Middle frontal gyrus (tissue), 1 donor: Measurements from ENCODE around the gene ARHGAP36.

Experiments
- DNase-seq: peaks from one replicate; pipeline ENCODE4 v3.0.0-alpha.2; 2015; ENCODE audit warnings: low spot score; ENCODE audit errors: extremely low spot score

ARHGAP36 gene, protein sequence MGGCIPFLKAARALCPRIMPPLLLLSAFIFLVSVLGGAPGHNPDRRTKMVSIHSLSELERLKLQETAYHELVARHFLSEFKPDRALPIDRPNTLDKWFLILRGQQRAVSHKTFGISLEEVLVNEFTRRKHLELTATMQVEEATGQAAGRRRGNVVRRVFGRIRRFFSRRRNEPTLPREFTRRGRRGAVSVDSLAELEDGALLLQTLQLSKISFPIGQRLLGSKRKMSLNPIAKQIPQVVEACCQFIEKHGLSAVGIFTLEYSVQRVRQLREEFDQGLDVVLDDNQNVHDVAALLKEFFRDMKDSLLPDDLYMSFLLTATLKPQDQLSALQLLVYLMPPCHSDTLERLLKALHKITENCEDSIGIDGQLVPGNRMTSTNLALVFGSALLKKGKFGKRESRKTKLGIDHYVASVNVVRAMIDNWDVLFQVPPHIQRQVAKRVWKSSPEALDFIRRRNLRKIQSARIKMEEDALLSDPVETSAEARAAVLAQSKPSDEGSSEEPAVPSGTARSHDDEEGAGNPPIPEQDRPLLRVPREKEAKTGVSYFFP

DNA sequence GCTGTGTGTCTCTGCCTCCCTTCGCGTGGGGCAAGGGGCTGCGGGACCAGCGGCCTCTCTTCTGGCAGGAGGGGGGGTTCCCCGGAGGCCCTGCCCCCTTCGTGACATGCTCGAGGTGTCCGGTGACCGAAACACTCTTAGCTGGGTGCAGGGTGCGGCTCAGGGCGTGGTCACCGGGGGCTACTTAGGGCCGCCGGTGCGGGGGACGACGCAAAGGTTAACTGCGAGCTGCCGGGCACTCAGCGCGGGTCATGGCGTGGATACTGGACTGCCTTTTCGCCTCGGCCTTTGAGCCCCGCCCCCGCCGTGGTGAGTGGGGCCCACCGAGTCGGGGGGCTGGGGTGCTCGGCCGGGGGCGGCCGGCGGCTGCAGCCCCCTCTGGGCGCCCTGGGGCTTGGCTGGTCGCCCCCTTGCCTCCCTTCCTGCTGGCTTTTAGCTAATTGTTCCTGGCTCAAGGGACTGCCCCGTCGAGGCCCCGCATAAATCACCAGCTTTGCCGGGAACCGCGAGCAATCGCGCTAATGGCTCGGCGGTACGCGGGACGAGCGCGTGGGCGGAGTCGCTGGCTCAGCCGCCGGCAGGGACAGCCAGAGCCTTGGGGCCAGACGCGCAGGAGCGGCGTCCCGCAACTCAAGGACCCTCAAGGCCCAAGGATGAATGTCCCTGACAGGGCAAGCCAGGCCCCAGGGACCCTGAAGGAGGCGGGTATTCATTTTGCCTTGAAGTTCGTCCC, at the start of gene ARHGAP36:
Gene ARHGAP36, plus strand, starts transcription at position 211 of the 733 bp plus-strand sequence. CDS start 23,320 bp downstream, outside the sequence.
- no peak for DNase-seq

DNA sequence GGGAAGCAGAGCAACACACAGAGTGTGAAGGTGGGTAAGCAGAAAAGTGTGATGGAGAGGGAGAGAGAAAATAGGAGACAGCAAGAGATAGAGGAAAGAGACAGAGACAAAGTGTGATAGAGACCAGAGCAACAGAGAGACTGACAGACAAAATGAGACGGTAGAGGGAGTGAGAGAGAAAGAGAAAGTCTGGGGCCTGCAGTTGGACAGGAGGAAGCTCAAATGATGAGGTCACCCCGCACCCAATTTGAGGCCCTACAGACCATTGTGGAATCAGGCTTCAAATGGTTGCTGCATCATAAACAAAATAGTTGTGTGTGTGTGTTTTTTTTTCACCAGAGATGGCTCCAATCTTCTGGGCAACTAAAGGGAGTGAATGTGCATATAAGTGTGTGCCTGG, 48.0 kb upstream of the ARHGAP36 start:
- no peak for DNase-seq

DNA sequence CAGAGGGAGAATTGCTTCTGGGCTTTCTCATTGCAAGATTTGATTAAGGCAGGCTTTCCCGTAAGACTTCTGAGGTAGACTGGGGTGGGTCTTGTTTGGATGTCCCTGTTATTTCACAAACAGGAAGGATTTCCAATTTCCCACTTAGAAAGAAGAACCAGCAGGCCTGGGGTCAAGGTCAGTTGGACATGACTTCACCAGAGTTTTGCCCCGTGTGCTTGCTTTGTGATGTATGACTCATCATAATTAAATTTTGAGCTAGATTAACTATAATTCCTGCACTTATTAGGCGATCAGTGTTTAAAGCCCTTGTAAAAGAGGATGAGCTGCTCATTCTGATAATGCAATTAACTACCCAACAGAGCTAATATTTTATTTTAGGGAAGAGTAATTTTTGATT, 32.8 kb upstream of the ARHGAP36 start:
- DNase-seq, result no peak

DNA sequence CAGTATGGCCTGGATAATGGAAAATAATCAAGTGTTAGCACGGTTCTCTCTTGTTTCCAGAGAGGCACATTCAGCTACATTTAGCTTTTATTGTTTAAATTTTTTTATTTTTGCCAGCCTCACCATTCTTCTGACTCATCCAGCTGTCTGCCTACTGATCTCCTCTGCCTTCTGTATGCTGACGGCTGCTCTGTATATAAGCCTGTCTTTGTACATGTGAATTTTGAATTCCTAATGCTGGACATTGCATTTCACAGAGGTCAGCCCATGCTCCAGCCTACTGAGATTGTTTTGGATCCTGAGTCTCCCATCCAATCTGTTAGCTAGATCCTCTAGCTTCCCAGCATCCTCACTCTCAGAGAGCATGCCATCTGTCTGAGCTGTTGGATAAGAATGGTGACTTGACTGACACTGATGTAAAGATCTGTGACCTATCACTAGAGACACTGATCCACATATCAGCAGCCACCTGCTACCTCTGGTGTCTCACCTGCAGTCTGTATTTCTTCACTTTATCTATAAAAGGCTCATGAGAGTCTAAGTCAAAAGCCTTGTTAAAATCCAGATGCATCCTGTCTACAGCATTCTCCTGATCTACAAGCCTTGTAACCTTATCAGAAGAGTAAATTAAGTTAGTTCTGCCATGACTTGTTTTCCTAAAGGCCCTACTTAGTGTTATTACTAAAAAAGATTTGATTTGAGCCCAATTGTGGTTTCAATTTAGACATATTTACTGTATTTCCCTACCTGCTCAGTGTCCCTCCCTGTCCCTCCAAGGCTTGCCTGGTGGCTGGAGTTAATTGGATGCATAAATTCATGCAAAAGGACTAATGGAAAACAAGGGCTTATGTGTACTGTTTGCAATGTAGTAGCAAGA, 25.6 kb upstream of the ARHGAP36 start:
- no peak for DNase-seq

DNA sequence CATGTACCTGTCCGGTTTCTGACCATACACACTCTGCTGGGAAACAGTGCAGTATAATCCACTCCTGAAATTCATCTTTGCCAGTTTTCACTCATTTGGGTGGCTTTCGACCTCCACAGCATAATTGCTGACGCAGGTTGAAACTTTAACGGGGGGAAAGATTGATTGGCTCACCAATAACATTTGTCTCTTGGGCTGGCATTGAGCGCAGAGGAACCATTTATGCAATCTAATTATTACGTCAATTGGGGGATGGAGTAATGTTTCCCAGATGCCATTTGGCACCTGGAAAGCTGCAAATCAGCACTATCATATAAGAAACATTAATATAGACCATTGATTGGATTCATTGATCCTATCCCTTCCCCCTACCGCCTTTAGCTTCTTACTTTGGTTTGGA, 24.1 kb upstream of the ARHGAP36 start:
- no peak for DNase-seq

DNA sequence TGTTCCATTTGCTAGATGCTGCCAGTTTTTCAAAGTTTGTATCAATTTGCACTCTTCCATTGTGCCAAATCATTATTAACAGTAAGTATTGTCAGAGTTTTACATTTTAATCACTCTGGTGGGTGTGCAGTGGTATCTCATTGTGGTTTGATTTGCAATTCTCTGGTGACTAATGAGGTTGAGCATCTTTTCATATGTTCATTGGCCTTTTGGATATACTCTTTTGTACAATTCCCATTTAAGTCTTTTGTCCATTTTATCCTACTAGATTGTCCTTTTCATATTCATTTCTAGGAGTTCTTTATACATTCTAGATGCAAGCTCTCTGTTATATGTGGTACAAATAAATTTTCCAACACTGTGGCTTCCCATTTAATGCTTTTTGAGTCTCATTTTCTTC, 17.4 kb upstream of the ARHGAP36 start:
- no peak for DNase-seq

DNA sequence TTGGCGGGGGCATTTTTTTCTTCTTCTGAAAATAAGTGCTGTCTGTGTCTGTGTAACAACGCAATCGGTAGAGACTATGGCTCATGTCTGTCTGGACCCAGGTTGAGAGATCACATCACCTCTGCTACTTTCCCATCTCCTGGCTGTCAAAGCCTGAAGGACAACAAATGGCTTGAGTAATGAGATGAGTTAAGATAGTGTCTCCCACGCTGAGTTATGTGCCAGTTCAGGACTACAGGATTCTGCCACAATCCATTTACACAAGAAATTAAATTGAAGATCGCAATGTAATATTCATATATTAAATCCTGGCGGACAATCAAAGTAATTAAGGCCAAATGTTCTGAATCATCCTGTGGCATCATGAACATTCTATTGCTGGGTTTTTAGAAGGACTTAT, 16.5 kb upstream of the ARHGAP36 start:
- DNase-seq, result no peak

DNA sequence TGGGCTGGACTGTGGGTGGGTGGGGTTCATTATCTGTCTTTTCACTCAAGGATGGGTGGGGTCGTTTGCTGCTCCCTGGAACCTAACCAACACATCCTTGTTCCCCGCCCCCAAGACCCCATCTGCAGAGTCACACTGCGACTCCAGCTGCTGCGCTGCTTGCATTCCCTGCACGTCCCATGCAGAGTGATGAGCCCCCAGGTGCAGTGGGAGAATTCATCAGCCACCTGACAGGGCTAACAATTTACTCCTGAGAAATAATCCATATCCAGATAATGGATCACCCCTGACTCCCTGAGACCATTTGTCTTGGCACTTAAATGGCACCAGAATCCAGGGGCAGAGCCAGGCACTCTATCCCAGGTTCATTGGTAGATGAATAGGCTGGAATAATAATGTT, 12.4 kb upstream of the ARHGAP36 start:
- no peak for DNase-seq

DNA sequence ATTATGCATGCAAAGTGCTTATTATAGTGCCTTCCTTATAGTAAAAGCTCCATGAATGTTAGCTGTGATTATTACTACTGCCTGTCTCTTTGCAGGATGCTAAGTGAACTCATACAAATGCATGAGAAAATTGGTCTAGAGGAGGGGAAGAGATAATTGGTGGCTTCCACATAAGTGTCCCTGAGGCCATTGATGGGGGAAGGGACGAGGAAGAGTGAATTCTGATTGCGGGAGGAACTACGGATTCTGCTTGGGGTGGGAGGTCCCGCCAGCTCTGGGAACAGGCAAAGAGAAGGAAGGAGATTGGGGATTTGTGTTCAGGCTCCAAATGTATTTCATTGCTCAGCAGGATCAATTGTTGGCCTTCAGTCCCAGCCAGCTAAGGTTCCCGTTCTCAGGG, 11.6 kb upstream of the ARHGAP36 start:
- no peak for DNase-seq

DNA sequence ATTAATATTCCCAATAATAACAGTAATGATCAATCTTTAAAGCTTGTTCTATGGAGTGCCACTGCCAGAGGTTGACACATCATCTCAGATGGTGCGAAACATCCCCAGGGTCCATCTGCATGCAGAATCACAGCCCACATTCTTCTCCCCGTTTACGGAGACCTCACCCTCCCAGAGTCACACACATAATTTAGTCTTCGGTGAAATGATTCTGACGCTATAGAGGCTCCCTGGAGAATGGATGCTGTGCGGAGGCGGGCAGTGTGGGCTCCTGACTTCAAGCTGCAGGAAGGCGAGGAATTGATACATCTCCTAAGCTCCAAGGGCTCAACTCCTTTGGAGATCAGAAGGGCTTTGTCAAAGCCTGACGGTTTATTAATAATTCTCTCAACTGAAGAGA, 11.0 kb upstream of the ARHGAP36 start:
- no peak for DNase-seq

DNA sequence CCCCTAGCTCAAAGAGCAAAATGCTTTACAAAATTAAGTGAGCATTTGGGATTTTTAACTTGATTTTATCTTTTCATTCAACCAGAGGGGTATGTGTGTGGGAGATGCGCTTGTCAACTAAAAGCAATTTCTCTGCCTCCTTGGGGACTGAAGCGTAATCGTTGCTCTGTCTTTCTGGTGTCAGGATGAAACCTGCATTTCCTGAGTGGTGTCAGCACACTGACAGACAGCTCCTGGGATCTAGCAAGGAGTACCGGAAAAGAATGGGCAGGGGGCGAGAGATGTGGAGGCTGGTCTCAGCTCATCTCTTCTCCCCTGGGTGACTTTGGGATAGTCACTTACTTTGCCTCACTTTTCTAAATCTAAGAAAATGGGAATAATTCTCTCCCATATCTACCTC, 5.1 kb upstream of the ARHGAP36 start:
- DNase-seq, result no peak

DNA sequence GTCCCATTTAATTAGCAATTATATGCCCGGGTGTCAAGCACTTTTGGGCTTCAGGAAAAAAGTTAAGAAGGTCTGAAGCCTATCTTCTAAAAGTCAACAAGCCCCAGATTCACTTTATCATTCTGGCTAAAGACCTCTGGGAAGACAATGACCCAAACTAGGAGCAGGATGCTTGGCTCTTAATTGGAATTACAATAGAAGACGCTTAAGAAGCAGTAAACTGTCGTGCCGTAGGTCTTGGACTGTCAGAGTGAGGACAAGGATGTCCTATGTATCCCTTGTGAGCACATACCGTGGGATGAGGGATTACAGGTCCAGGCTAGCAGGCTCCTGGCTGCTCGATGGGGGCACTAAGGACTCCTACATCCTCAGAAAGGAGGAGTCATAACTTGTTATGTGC, 3.2 kb upstream of the ARHGAP36 start:
- DNase-seq, result no peak

DNA sequence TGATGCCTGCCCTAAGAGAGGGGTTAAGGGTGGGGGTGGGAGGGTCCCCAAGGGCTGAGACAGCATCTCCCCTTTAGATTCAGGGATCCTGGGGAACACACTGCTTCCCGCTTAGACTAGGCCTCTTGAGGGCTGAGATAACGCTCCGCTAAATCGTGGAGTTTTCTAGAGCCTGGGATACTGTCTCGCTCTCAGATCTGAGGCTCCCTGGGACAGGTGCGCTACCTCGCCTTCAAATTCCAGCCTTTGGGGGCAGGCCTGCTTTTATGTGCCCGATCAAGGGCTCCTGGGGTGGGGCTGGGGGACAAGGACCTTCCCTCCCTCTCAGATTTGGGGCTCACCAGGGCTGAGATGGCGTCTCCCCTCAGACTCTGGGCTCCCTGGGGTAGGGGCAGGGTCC, 440 bp upstream of the ARHGAP36 start:
- DNase-seq, result no peak

DNA sequence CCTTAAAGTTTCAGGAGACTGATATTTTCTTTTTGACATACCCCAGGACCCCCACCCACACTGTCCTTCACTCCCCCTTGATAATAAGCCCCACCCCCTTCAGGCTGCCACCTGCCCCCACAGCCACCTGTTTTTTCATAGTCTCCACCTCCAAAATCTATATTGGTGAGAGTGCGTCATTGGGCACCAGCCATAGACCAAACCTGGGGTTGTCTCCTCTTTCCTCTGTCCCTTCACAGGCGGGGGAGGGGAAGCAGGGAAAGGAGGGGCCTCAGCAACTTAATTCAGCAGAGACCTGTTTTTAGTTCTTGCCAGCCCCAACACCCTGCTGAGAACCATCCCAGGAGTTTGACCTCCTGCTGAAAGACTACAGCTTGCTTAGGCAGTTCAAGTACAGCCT, 1.1 kb downstream of the ARHGAP36 start:
- no peak for DNase-seq

DNA sequence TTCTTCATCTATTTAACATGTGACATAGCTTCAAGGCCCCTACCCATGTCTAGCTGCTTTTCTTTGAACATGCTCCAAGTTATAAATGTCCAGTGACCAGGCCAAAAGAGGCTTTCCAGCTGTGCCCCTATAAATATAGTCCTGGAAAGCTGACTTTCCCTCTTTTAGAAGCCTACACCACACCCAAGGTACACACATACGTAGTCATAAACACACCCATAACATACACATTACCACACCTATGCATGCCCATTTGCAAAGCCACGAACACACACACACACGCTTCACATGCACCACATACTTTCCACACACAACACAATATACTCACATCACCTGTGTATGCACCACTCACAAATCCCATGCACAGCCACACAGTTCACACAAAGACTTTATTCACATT, 2.0 kb downstream of the ARHGAP36 start:
- DNase-seq, result no peak

DNA sequence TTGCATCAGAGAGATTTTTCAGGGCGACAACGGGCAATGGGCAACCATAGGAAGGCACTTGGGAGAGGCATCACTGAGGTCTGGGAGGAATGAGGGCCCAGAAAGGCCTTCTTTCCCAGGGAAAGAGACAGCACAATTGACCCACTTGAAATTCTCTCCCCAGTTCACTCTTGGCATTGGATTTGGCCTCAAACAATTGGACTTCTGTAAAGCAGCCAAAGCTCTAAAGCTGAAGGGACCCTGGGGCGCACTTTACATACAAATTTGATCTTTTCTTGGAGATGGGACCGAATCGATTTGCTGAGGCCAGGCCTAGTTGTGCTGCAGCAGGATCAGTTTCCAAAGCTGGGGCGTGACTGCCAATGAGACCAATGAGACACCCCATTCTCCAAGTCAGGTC, 3.2 kb downstream of the ARHGAP36 start:
- no peak for DNase-seq

DNA sequence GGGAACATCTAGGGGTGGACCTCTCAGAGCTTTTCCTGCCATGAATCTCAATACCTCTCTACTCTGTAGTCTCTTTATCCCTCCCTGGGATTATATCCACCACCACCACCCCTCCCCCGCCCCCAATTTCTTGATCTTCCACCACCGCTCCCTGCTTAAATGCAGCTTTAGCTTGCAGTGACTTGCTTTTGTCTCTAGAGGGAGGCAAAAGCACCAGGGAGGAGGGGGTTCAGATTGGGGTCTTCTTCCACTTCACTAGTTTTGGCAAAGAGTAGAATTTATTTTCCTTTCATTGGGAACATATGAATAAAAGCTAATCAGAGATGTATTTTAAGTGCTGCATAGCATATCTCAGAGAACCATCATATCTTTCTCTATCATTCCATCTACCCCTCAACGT, 5.5 kb downstream of the ARHGAP36 start:
- no peak for DNase-seq

DNA sequence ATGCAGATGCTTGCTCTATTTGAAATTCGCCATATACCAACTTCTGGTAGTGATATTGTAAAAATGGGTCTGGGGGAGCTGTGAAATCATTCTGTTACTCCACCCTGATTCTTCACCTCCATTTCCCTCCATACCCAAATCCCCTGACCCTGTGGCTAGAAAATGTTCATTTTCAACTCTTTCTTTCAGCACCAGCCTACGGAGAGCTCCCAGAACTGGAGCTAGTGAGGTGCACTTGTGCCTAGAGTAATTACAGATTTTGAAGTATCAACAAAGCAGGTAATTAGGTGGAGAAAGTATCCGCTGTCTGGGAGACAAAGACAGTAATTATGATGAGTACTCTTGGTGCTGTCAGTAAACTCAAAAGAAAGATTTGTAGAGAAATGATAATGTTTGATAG, 8.1 kb downstream of the ARHGAP36 start:
- no peak for DNase-seq

DNA sequence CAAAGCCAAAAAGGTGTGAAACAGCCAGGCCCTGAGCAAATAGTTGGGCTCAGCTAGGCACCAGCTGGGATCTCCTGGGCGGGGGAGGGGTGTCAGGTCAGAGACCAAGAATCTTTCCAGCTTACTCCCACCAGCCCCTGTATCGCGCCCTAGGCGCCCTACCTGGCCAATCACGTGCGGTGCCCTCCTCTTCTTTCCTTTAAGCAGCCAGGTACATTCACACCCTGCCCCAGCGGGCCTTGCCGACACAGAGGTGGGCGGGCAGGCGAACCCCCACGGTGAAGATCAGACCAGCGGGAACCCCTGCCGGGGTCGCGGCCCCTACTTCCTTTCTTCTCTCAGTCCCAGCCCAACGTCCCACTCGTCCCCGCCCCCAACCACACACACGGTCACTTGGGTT, 9.1 kb downstream of the ARHGAP36 start:
- no peak for DNase-seq

DNA sequence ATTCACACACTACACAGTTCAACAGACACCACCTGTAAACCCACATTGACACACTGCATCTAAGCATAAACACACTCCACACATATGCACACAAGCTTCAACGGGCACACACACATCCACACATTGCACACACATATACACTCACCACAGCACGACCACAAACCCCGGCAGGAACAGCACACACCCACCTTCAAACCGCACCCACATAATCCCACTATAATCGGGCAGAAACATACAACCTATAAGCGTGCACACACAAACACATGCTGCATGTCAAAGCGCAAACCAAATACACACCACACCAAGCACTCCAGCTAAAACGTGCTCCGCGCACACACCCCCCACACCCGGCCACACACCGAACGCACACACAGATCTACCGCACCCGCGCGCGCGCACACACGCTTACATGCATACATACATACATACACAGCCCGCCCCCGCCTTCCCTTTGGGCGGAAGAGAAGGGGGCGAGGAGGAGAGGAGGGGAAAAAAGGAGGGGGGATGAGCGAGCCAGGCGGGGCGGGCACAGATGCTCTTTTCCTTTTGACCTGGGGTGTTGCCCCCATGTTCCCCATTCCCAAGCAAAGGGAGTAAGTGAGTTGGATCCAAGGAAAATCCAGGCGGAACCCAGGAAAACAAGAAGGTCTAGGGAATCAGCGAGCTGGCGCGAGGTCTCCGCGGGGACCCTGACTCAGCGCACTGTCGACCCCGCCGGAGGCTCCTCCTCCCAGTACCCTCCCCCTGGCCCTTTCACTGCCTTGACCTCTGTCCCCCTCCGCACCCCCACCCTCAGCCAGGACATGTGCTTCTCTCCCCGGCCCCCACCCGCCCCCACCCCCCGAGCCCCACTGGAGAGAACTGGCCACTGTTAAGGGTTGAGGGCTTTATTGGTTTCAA, 9.9 kb downstream of the ARHGAP36 start:
- DNase-seq, result no peak
